Measurements from ENCODE around the gene R3HCC1L.

R3HCC1L gene

GRCh38 chr10:98274562-98274961, 140.1 kb downstream of the R3HCC1L start:
- H3K9ac ChIP-seq (ENCODE audit: low read length) = no peak overlapping the region
- H4K20me1 ChIP-seq (ENCODE audit: insufficient read depth, low read length) = no peaks in the 10 kb centered on the region
- H3K79me2 ChIP-seq (ENCODE audit: low read length) = no peaks in the 10 kb centered on the region
- no peaks in the 10 kb centered on the region for H3F3A ChIP-seq (ENCODE audit: insufficient read depth, low read length)
- no peak overlapping the region for H3K4me3 ChIP-seq (ENCODE audit: low read length)
- no peaks in the 10 kb centered on the region for H3K27me3 ChIP-seq (replicated peaks; ENCODE audit: insufficient read depth, low read length)
- no peak overlapping the region for H3K27ac ChIP-seq (ENCODE audit: low read length)
- no peak overlapping the region for H2AFZ ChIP-seq (ENCODE audit: low read length)
- no peak for DNase-seq
- no peaks in the 10 kb centered on the region for H3K9me3 ChIP-seq (replicated peaks; ENCODE audit: insufficient read depth, low read length)
- no peak overlapping the region for H3K4me2 ChIP-seq (ENCODE audit: low read depth, low read length)
- TF ChIP-seq CTCF (IDR thresholded peaks at IDR 0.05; ENCODE audit: low read length) (no peak), EZH2 (optimal IDR thresholded peaks at IDR 0.05; ENCODE audit: low read depth, low read length) (no peak), EZH2phosphoT487 (IDR thresholded peaks at IDR 0.05; ENCODE audit: low read length) (no peak)
- H3K36me3 ChIP-seq (replicated peaks; ENCODE audit: insufficient read depth, low read length) = no peaks in the 10 kb centered on the region
- no peaks in the 10 kb centered on the region for H3K4me1 ChIP-seq (ENCODE audit: low read length)
- H3K9me2 ChIP-seq (replicated peaks; ENCODE audit: insufficient read depth, low read length) = no peaks in the 10 kb centered on the region

GRCh38 chr10:98276311-98276710, 141.9 kb downstream of the R3HCC1L start:
- H3K36me3 ChIP-seq (replicated peaks; ENCODE audit: insufficient read depth, low read length) = no peaks in the 10 kb centered on the region
- TF ChIP-seq CTCF (IDR thresholded peaks at IDR 0.05; ENCODE audit: low read length) = no peak
- TF ChIP-seq EZH2phosphoT487 (IDR thresholded peaks at IDR 0.05; ENCODE audit: low read length) = no peak
- no peak for TF ChIP-seq EZH2 (optimal IDR thresholded peaks at IDR 0.05; ENCODE audit: low read depth, low read length)

GRCh38 chr10:98285416-98285815, 151.0 kb downstream of the R3HCC1L start:
- Histone ChIP-seq H3K79me2 (ENCODE audit: low read length) (no peaks in the 10 kb centered on the region), H3K9me2 (replicated peaks; ENCODE audit: insufficient read depth, low read length) (no peaks in the 10 kb centered on the region), H3K4me2 (ENCODE audit: low read depth, low read length) (no peak overlapping the region), H3K36me3 (replicated peaks; ENCODE audit: insufficient read depth, low read length) (no peaks in the 10 kb centered on the region), H3K27ac (ENCODE audit: low read length) (no peak overlapping the region), H3K4me1 (ENCODE audit: low read length) (no peaks in the 10 kb centered on the region), H3K9ac (ENCODE audit: low read length) (no peak overlapping the region), H2AFZ (ENCODE audit: low read length) (no peak overlapping the region), H3K27me3 (replicated peaks; ENCODE audit: insufficient read depth, low read length) (no peaks in the 10 kb centered on the region), H3K9me3 (replicated peaks; ENCODE audit: insufficient read depth, low read length) (no peaks in the 10 kb centered on the region), H4K20me1 (ENCODE audit: insufficient read depth, low read length) (no peaks in the 10 kb centered on the region), H3F3A (ENCODE audit: insufficient read depth, low read length) (no peaks in the 10 kb centered on the region), H3K4me3 (ENCODE audit: low read length) (no peak overlapping the region)
- no peak for TF ChIP-seq EZH2phosphoT487 (IDR thresholded peaks at IDR 0.05; ENCODE audit: low read length)
- TF ChIP-seq CTCF (IDR thresholded peaks at IDR 0.05; ENCODE audit: low read length) = no peak
- no peak for TF ChIP-seq EZH2 (optimal IDR thresholded peaks at IDR 0.05; ENCODE audit: low read depth, low read length)
- no peak for DNase-seq

More at GRCh38 chr10:98276311-98276710, 141.9 kb downstream of the R3HCC1L start:
- no peaks in the 10 kb centered on the region for H3F3A ChIP-seq (ENCODE audit: insufficient read depth, low read length)
- H3K4me3 ChIP-seq (ENCODE audit: low read length) = no peak overlapping the region
- DNase-seq = no peak
- H3K9ac ChIP-seq (ENCODE audit: low read length) = no peak overlapping the region
- H3K4me2 ChIP-seq (ENCODE audit: low read depth, low read length) = no peak overlapping the region
- no peaks in the 10 kb centered on the region for H3K27me3 ChIP-seq (replicated peaks; ENCODE audit: insufficient read depth, low read length)
- no peaks in the 10 kb centered on the region for H4K20me1 ChIP-seq (ENCODE audit: insufficient read depth, low read length)
- no peaks in the 10 kb centered on the region for H3K9me3 ChIP-seq (replicated peaks; ENCODE audit: insufficient read depth, low read length)
- no peaks in the 10 kb centered on the region for H3K79me2 ChIP-seq (ENCODE audit: low read length)
- no peaks in the 10 kb centered on the region for H3K9me2 ChIP-seq (replicated peaks; ENCODE audit: insufficient read depth, low read length)
- H2AFZ ChIP-seq (ENCODE audit: low read length) = no peak overlapping the region
- H3K4me1 ChIP-seq (ENCODE audit: low read length) = no peaks in the 10 kb centered on the region
- H3K27ac ChIP-seq (ENCODE audit: low read length) = no peak overlapping the region
